GM18873 (cell line): ENCODE data around the gene CHEK1.

Experiments
- ATAC-seq: cut with Tn5 transposase; IDR thresholded peaks from one replicate; pipeline ENCODE4 v1.9.1; 2021; ENCODE audit warnings: mild to moderate bottlenecking, moderate library complexity, moderate number of reproducible peaks; ENCODE audit not compliant: unreplicated experiment, low FRiP score

The CHEK1 gene

DNA sequence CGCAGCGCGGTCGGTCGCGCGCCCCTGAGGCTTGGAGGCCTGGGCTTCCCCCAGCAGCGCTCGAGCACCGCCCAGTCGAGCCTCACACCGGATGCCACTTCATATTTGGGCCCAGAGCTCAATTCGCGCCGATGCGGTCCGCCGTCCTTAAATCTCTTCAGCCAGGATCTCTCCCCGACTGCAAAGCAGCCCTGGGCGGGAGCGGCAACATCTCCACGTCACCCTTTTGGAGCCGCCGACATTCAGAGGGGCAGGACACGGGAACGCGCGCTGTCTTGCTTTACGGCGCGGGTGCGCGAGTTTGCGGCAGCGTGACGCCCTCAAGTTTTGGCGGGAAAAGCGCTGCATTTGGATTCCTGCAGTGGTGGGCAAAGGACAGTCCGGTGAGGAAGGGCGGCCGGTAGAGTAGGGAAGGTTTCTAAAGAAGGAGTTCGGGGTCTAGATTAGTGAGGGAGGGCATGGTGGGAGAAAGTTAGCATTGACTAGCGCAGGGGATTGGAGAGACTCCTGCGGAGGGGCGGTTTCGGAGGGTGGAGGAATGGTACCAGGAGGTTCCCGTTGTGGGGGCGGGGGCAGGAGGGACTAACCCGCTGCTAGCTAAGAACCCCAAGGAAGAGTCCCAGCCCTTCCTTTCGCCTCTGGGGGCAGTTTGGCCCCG, 796 bp downstream of the CHEK1 start:
- ATAC-seq, result peak; percentile 73

DNA sequence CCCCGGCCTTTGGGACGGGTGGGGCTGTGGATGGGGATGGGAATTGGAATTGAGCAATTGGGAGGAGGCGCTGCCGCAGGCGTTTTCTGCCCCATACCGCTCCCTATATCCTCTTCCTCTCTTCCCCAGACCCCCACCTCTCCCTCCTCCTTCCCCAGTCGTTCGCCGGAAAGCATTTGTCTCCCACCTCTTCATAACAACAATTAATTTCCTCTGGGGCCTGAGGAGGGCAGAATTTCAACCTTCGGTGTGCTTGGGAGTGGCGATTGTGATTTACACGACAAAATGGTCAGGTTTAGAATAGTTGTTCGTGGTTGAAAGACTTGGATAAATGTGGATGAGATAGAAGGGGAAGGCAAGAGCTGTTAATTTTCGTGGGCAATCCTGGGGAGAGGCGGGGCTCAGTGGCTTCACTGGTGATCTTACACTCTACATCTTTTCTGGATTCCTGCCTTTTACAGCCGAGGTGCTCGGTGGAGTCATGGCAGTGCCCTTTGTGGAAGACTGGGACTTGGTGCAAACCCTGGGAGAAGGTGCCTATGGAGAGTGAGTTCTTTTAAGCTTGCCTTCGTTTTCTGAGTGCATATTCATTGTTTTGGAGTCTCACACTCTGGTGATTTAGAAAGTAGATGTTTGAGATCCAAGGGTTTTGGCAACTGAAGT, 1.5 kb downstream of the CHEK1 start:
- no peak for ATAC-seq

DNA sequence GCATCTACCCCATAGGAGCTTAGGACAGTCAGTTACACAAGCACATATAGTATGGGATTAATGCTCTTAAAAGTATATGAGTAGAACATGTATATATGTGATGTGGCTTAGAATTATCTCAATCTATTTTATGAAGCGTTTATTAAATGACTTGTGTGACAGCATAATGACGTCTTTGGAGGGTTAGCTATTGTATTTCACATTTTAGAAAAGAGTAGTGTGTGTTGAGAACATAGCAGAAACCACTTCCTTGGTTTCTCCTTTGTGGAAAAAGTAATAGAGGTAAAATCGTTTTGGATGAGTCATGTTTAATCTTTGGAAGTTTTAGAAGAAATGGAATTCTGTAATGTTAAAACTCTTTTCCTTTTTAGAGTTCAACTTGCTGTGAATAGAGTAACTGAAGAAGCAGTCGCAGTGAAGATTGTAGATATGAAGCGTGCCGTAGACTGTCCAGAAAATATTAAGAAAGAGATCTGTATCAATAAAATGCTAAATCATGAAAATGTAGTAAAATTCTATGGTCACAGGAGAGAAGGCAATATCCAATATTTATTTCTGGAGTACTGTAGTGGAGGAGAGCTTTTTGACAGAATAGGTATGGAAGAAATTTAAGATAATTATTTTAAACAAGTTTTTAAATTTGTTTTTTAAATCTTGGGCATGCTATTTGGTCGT, 2.4 kb downstream of the CHEK1 start:
- ATAC-seq, result no peak

DNA sequence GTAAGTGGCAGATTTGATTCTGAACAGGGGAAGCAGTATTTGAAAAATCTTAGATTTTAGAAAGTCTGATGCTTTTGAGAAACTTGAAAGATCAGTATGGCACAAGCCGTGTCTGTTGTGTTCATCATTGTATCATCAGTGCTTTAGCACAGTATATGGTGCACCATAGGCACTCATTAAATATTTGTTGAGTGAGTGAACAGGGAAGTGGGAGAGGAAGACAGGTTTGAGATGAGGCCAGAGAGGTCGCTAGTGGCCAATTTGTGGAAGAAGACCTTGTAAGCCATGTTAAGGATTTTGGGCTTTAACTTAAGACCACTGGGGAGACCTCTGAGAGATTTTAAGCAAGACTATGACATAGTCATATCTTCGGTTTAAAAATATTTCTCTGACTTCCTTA, 12.9 kb downstream of the CHEK1 start:
- no peak for ATAC-seq

DNA sequence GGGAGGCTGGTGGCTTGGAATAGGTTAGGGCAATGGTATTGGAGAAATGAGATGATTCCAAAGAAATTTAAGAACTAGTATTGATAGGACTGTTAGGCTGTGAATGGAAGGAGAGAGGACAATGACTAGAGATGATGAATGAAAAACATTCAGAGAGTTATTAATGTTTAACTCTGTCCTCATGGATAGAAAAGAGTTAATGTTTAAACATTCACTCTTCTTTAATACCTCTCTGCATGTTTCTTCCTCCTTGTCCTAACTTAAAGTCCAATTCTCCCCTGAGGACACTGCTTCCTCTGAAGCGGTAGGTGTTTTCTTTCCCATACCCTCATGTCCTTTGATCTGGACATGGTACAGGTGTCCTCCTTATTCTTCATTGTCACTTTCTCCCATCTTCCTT, 13.4 kb downstream of the CHEK1 start:
- no peak for ATAC-seq

DNA sequence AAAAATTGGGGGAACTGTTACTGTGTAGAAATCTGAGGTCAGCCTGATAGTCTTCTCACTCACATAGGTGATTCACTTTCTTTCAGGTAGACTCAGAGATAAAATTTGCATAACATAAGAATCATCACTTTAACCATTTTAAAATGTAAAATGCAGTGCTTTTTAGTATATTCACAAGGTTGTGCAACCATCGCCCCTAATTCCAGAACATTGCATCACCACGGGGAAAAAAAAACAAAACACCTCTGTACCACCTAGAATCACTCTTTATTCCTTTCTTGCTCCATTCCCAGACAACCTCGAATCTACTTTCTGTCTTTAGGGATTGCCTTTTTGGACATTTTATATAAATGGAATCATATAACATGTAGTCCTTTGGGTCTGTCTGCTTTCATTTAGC, 20.9 kb downstream of the CHEK1 start:
- no peak for ATAC-seq

DNA sequence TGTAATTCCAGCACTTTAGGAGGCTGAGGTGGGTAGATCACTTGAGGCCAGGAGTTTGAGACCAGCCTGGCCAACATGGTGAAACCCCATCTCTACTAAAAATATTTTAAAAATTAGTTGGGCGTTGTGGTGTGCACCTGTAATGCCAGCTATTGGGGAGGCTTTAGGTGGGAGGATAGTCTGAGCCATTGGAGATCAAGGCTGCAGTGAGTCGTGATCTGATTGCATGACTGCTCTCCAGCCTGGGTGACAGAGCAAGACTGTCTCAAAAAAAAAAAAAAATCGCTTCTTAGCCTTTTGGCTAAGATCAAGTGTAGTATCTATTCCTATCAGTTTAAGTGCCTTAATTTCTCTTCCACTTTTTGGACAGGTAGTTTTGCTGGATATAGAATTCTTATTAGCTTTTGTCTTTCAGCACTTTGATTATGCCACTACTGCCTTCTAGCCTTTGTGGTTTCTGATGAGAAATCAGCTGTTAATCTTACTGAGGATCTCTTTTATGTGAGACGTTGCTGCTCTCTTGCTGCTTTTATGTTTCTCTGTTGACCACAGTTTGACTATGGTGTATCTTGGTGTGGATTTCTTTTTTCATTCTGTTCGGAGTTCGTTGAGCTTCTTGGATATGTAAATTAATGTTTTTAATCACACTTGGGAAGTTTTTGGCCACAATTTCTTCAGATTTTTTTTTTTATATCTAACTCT, 24.7 kb downstream of the CHEK1 start:
- ATAC-seq, result no peak

DNA sequence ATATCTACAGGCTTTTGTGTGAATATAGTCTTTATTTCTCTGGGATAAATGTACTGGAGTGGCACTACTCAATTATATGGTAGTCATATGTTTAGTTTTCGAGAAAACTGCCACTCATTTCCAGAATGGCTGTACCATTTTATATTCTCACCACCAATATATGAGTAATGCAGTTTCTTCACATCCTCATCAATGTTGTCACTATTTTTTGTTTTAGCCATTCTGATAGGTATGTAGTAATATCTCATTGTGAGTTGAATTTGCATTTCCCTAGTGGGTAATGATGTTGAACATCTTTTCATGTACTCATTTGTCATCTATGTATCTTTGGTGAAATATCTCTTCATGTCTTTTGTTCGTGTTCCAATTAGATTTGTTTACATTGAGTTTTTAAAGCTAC, 37.7 kb downstream of the CHEK1 start:
- ATAC-seq, result no peak

DNA sequence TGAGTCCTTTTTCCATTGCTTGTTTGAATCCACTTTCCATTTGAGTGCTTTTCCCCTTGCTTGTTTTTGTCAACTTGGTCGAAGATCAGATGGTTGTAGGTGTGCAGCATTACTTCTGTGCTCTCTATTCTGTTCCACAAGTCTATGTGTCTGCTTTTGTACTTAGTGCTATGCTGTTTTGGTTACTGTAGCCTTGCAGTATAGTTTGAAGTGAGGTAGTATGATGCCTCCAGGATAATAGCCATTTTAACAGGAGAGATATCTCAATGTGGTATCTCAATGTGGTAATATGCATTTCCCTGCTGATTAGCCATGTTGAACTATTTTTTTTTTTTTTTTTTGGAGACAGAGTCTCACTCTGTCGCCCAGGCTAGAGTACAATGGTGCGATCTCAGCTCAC, 38.9 kb downstream of the CHEK1 start:
- ATAC-seq, result no peak

DNA sequence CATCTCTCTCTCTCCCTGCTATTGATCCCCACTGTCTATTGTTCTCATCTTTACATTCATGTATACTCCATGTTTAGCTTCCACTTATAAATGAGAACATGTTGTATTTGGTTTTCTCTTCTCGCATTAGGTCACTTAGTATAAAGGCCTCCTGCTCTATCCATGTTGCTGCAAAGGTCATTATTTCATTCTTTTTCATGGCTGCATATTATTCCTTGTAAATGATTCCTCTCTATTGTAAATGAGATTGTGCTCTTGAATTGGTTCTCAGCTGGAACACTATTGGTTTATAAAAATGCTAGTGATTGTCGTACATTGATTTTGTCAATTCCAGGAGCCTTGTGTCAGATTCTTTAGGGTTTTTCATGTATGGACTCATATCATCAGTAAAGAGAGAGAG, 42.2 kb downstream of the CHEK1 start:
- ATAC-seq, result no peak

DNA sequence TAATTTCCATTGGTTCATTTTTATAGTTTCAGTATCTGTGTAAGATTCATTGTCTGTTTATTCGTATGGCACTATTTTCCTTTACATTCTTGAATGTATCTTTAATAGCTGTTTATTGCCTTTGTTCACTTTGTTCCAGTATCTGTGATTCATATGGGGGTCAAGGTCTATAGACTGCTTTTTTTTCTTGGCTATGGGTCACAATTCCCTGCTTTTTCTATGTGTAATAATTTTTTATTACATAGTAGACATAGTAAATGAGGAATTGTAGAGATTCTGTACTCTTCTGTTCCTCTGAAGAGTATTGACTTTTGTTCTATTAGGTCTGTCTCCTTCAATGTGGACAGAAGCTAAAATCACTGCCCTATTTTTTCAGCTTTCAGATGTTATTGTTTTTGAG, 45.2 kb downstream of the CHEK1 start:
- no peak for ATAC-seq

DNA sequence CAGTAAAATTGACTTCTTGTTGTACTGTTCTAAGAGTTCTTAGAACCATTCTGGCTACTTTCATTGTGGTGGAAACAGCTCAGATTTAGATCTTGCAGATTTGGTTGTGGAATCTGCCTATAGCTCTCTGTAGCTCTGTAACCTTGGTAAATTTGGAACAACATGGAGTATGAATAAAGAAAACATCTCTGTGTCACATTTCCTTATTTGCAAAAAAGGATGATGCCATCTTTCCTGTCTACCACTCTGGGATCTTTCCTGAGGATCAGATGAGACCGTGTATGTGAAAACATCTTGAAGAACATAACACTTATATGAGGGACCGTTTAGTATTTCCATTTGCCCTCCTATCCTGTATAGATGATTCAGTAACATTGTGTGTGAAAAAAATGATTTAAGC, 46.6 kb downstream of the CHEK1 start:
- ATAC-seq, result no peak

DNA sequence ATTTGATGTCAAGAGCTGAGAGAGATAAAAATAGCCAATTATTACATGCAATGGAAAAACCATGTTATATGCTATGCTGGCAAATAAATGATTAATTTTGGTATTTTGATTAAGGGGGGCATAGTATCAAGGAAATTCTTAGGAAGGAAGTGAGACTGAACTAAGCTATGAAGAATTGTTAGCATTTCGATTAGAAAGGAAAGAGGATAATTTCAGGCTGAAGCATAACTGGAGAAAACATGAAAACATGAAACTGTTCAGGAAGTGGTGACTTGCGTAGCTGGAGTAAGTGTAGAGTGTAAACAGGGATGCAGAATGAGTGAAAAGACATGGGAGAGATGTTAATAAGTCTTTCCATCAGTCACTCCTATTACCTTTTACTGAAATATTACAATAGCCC, 49.2 kb downstream of the CHEK1 start:
- no peak for ATAC-seq

DNA sequence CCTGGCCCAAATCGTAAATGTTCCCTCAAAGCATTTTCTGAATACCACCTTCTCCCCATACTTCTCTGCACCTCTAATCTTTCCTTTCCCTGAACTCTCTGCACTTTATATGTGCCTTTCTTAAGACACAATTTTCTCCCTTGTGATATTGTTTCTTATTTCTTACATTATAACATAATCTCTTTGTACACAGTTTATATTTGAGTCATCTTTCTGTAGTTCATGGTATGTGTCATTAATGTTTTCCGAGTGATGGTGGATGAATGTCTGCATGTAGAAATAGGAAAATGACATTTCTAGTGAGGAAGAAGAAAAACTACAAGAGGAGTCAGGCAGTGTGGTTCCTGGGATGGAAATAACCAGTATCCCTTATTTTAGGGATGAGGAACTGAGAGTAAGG, 50.2 kb downstream of the CHEK1 start:
- ATAC-seq, result no peak

DNA sequence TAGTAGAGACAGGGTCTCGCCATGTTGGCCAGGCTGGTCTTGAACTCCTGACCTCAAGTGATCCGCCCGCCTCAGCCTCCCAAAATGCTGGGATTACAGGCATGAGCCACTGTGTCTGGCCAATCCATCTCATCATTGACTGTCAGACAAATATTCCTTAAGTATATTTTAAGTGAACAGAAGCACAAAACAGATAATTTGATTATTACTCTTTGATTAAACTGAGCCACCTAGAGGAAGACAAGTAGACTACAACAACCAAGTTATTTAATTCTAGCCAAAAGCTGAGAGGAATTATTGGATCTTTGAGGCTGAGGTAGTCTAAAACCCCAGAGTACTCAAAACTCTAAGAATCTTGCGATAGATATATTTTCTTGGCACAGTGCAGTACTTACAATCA, 54.4 kb downstream of the CHEK1 start:
- no peak for ATAC-seq

DNA sequence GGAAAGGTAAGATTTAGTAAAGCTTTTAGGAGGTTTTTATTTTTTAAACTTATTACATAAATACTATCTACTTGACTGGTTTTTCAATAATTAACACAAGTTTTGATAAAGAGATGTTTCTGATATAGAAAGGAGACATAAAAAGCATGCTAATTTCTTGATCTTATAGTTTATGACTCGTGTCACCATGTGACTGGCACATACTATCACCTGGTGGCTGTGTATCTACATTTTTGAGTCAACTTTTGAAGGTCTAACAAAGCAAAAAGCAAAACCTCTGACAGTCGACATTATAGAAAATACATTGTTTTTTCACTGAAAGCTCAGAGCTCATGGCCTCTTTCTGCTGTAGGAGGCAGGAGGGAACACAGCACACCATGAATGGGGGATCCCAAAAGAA, 54.9 kb downstream of the CHEK1 start:
- ATAC-seq, result no peak

DNA sequence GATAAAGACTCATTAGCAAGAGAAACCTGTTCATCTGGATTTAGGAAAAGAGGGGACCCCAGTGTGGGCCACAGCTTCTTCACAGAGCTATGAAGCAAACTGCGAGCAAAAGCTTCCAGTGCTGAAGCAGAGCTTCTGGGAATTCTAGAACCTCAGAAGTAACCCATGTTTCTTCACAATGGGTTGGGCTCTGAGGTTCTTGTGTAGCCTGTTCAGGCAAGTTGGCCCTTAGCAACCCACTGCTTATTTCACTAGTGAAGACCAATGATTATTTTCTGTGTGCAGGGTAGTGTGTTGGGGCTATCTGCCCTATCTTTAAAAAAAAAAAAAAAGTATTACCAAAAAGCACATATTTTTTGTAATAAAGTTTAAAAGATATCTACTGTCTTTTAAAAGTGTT, 55.8 kb downstream of the CHEK1 start, which contains the start of gene ACRV1:
ACRV1 (minus strand) TSS at position 101 of the 400 bp plus-strand sequence; CDS start at position 34, 67 bp downstream.
- no peak for ATAC-seq

DNA sequence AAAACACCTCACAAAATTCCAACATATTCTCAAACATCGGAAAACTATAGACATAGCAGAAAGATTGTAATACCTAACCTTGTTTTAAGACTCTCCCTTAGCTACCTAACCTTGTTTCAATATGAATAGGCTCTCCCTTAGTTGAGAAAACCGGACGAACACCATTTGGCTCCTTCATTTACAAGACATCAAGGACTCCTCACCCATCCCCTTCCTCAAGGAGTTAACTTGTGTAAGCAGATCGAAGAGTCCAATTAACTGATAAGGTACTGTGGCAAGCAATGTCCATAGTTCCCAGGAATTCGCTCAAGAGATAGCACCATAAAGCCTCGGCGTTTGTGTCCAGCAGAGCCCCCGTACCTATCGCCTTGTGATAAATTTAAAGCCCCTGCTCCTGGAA, 60.3 kb downstream of the CHEK1 start:
- ATAC-seq, result no peak

DNA sequence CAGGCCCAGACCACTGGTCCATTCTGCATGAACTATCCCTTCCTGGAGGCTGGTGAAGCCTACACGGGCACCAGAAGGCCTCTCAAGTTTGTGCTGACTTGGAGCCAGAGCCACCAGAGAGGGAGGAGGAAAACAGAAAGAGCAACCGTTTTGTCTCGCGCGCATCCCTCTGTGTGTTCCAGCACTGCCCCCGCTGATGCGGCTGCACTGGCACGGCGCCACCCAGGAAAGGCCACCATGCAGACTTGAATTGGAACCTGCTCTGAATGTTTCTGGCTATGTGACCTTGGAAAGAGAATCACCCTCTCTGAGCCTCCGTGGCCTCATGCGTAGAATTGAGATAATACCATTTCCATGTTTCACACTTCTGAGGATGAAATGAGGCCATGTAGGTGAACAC, 63.1 kb downstream of the CHEK1 start:
- ATAC-seq, result no peak

DNA sequence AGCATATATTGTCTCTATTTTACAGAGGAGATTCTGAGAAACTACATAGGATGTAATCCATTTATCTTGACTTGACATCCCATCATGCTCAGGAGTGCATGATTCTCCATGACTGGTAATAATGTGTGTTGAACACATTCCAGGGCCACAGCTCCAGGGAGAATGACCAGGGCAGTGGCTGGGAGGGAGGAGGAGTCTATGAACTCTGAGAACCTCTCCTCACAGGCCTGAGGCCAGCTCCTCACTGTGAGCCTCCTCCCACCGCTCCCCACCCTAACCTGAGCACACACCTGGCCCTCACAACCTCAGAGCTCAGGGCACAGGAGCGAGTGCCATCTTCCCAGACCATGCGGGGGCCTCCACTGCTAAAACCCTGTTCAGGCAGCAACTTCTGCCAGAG, 63.7 kb downstream of the CHEK1 start:
- ATAC-seq, result no peak

DNA sequence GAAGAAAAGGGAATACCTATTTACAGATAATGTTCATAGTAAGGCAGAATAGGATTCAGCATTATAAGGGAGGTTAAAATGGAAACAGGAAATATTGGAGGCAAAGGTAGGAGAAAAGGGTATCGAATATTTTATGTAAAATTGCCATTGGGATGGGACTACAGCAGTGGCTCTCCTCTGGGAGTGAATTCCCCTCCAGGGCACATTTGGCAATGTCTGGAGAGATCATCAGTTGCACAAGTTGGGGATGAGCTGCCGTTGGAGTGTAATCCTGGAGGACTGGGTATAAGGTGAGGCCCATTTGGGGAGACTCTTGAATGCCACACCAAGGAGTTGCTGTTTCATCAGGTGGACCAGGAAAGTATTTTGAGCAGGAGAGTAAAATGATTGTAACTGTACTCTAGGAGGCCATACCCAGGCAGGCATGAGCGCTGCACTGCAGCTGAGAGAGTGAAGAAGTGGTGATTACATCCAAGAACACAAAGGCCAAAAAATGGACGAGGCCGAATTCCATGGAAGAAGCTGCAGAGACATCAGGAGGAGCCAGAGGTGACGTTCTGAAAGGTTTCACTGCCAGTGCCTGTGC, 64.4 kb downstream of the CHEK1 start:
- ATAC-seq, result no peak
